ENCODE results near the gene WDSUB1.

GRCh38 chr2:159300586-159300985 is 14.1 kb upstream of the WDSUB1 start:
- TF ChIP-seq POLR2A (IDR thresholded peaks at IDR 0.05) (no peak), CTCF (IDR thresholded peaks at IDR 0.05) (no peak)
